ENCODE data around the gene TSHZ2. TPM values are rescaled to one million over a fixed set of nuclear protein-coding genes. Genes with fewer than 3 reads are reported as not detected.
A peak's percentile ranks its signal among the peaks of the same experiment; 100 is the strongest.

The TSHZ2 gene
- polyA plus RNA-seq, 1 donor from 2014 or later, result 4.6 TPM

DNA sequence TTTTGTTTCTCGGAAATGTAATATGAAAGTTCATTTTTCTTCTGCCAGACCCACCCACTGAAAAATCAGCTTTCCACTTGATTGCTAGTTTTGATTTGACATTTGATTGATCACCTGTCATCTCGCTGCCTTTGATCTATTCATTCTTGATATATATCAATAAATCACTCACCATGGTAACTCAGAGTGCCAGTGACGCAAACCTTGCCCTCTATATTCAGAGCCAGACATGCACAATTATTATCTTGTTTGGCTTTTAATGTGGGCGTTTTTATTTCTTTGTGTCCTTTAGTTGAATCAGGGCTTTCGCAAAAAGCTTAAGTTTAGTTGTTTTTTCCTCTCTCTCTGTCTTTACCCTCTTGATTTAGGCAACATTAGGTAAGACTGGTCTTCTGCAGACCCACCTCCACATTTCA lies 2.0 kb downstream of the TSHZ2 start:
- Histone ChIP-seq H4K20me1 (ENCODE audit: insufficient read depth) (no peaks in the 10 kb centered on the region), H3K4me3 (ENCODE audit: low read length) (peak overlapping the region; percentile 77), H3F3A (ENCODE audit: insufficient read depth, low read length, poor library complexity, severe bottlenecking) (no peaks in the 10 kb centered on the region), H3K27me3 (ENCODE audit: insufficient read depth, low read depth, low read length) (no peaks in the 10 kb centered on the region), H3K79me2 (replicated peaks; ENCODE audit: insufficient read depth, low read length) (peaks cover 51% of the 10 kb centered on the region), H3K9me3 (ENCODE audit: low read length) (no peaks in the 10 kb centered on the region), H3K9me2 (ENCODE audit: insufficient read depth, low read length) (no peaks in the 10 kb centered on the region), H3K9ac (ENCODE audit: low read length) (peak overlapping the region; percentile 78), H2AFZ (ENCODE audit: low read depth, low read length) (no peak overlapping the region), H3K36me3 (ENCODE audit: insufficient read depth, low read length) (no peaks in the 10 kb centered on the region), H3K4me2 (ENCODE audit: low read length) (peak overlapping the region; percentile 54), H3K27ac (ENCODE audit: low read length) (no peak overlapping the region)
- TF ChIP-seq, protein P1, sequence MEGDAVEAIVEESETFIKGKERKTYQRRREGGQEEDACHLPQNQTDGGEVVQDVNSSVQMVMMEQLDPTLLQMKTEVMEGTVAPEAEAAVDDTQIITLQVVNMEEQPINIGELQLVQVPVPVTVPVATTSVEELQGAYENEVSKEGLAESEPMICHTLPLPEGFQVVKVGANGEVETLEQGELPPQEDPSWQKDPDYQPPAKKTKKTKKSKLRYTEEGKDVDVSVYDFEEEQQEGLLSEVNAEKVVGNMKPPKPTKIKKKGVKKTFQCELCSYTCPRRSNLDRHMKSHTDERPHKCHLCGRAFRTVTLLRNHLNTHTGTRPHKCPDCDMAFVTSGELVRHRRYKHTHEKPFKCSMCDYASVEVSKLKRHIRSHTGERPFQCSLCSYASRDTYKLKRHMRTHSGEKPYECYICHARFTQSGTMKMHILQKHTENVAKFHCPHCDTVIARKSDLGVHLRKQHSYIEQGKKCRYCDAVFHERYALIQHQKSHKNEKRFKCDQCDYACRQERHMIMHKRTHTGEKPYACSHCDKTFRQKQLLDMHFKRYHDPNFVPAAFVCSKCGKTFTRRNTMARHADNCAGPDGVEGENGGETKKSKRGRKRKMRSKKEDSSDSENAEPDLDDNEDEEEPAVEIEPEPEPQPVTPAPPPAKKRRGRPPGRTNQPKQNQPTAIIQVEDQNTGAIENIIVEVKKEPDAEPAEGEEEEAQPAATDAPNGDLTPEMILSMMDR (IDR thresholded peaks at IDR 0.05; ENCODE audit: poor library complexity, severe bottlenecking), result no peak
- TF ChIP-seq POLR2AphosphoS5 (IDR thresholded peaks at IDR 0.05), result no peak
- TF ChIP-seq MXI1 (conservative IDR thresholded peaks at IDR 0.05; ENCODE audit: poor library complexity, severe bottlenecking), result no peak
- TF ChIP-seq SMC3 (conservative IDR thresholded peaks at IDR 0.05; ENCODE audit: poor library complexity), result no peak
- TF ChIP-seq RAD21 (conservative IDR thresholded peaks at IDR 0.05), result no peak
- TF ChIP-seq, protein P2, sequence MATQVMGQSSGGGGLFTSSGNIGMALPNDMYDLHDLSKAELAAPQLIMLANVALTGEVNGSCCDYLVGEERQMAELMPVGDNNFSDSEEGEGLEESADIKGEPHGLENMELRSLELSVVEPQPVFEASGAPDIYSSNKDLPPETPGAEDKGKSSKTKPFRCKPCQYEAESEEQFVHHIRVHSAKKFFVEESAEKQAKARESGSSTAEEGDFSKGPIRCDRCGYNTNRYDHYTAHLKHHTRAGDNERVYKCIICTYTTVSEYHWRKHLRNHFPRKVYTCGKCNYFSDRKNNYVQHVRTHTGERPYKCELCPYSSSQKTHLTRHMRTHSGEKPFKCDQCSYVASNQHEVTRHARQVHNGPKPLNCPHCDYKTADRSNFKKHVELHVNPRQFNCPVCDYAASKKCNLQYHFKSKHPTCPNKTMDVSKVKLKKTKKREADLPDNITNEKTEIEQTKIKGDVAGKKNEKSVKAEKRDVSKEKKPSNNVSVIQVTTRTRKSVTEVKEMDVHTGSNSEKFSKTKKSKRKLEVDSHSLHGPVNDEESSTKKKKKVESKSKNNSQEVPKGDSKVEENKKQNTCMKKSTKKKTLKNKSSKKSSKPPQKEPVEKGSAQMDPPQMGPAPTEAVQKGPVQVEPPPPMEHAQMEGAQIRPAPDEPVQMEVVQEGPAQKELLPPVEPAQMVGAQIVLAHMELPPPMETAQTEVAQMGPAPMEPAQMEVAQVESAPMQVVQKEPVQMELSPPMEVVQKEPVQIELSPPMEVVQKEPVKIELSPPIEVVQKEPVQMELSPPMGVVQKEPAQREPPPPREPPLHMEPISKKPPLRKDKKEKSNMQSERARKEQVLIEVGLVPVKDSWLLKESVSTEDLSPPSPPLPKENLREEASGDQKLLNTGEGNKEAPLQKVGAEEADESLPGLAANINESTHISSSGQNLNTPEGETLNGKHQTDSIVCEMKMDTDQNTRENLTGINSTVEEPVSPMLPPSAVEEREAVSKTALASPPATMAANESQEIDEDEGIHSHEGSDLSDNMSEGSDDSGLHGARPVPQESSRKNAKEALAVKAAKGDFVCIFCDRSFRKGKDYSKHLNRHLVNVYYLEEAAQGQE (IDR thresholded peaks at IDR 0.05; ENCODE audit: borderline replicate concordance), result no peak
- no peak for TF ChIP-seq TAF1 (IDR thresholded peaks at IDR 0.05; ENCODE audit: low read depth)
- TF ChIP-seq EP300 (conservative IDR thresholded peaks at IDR 0.05; ENCODE audit: poor library complexity, severe bottlenecking), result peak; percentile 77

DNA sequence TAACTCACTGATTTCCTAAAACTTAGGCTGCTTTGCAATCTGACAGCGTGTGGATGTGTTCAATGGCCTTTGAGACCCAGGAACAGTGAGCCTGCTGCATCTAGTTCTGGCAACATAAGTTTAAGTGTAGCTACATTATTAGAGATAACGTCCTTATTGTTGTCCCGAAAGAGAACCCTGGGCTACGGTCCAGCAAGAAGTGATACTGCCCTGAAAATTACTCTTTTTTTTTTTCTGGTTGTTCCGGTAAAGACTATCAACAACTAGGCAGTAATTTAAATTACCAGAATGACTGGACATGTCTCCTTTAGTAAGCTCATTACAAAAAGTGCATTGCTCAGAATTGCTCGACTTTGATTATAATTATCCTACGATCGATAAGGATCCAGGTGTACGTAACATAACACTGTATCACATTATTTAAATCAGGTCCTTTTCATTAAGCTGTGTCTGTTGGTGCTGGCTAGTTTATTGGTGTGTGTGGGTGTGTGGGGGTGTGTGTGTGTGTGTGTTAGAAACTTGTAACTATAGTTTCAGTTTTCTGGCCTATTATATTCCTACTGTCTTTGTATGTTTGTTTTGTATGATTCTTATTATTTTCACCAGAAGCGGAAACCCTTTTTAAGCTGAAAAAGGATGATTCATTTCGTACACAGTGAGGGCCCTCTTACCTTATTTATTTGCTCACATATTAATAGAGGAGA lies 3.0 kb downstream of the TSHZ2 start:
- H3K4me3 ChIP-seq (ENCODE audit: low read length), result peak overlapping the region; percentile 77
- H3K79me2 ChIP-seq (replicated peaks; ENCODE audit: insufficient read depth, low read length), result peaks cover 51% of the 10 kb centered on the region
- no peaks in the 10 kb centered on the region for H3K9me3 ChIP-seq (ENCODE audit: low read length)
- no peak overlapping the region for H3K9ac ChIP-seq (ENCODE audit: low read length)
- H3K9me2 ChIP-seq (ENCODE audit: insufficient read depth, low read length), result no peaks in the 10 kb centered on the region
- H3K27me3 ChIP-seq (ENCODE audit: insufficient read depth, low read depth, low read length), result no peaks in the 10 kb centered on the region
- no peak overlapping the region for H3K27ac ChIP-seq (ENCODE audit: low read length)
- peak overlapping the region; percentile 54 for H3K4me2 ChIP-seq (ENCODE audit: low read length)
- no peak overlapping the region for H2AFZ ChIP-seq (ENCODE audit: low read depth, low read length)
- no peaks in the 10 kb centered on the region for H4K20me1 ChIP-seq (ENCODE audit: insufficient read depth)
- TF ChIP-seq MXI1 (conservative IDR thresholded peaks at IDR 0.05; ENCODE audit: poor library complexity, severe bottlenecking), result no peak
- TF ChIP-seq, protein P1 (IDR thresholded peaks at IDR 0.05; ENCODE audit: poor library complexity, severe bottlenecking), result no peak
- TF ChIP-seq EZH2 (IDR thresholded peaks at IDR 0.05; ENCODE audit: borderline replicate concordance, insufficient read depth, low read length, poor library complexity, severe bottlenecking), result no peak
- no peak for TF ChIP-seq SMC3 (conservative IDR thresholded peaks at IDR 0.05; ENCODE audit: poor library complexity)
- no peak for TF ChIP-seq TAF1 (IDR thresholded peaks at IDR 0.05; ENCODE audit: low read depth)
- TF ChIP-seq, protein P2 (IDR thresholded peaks at IDR 0.05; ENCODE audit: borderline replicate concordance), result no peak
- no peak for TF ChIP-seq EP300 (conservative IDR thresholded peaks at IDR 0.05; ENCODE audit: poor library complexity, severe bottlenecking)
- TF ChIP-seq POLR2AphosphoS5 (IDR thresholded peaks at IDR 0.05), result no peak
- H3F3A ChIP-seq (ENCODE audit: insufficient read depth, low read length, poor library complexity, severe bottlenecking), result no peaks in the 10 kb centered on the region
- no peaks in the 10 kb centered on the region for H3K36me3 ChIP-seq (ENCODE audit: insufficient read depth, low read length)
